OCI-LY3 (cell line): ENCODE results near the gene HSBP1L1.

Source experiments
- EZH2phosphoT487 ChIP-seq: fragments of 200-600 bp; shearing (Covaris generic); IDR thresholded peaks from 2 replicates; pipeline ENCODE4 v1.6.1; 2018; ENCODE audit warnings: antibody characterized with exemption, mixed run types, low read depth
- TF ChIP-seq, protein P1 (sequence below): fragments of 200-600, 300-600 bp; sonication (generic); IDR thresholded peaks from 2 replicates; pipeline ENCODE4 v1.5.1; 2014; ENCODE audit warnings: antibody characterized with exemption, low read length, low read depth

DNA sequence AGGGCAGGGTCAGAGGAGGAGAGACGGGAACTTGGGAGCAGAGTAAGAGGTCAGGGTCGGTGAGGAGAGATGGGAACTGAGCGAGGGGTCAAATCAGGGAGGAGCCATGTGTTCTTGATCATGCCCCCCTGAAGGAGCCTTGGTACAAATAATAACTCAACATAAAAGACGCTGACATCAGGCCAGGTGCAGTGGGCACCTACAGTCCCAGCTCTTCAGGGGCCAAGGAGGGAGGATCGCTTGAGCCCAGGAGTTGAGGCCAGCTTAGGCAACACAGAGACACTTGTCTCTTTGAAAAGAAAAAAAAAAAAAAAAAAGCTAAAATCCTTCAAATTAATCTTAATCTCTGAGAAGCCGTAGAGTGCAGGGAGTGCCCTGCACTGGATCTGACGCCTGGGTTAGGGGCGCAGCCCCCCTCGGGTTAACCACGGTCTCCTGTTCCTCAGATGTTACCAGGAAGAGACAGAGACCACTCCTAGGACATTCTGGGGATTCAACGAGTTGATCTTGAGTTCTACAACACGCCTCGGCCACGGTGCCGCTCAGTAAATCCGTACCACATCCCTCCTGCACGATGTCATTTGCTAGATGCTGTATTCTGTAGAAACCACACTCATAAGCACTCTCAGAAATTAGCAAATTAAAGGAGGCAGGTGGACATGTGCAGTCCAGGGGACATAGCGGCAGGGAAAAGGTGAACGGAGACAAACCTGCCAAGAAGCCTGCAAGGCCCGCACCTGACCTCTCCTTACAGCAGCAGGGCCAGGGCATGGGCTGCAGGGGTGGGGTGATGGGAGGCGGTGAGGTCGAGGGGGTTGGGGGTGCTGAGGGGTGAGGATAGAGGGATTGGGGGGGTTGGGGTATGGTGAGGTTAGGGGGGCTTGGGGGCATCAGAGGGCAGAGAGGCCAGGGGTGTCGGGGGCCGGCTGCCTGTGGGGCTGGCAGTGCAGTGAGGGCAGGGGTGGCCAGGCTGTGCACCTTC is 42.2 kb upstream of the HSBP1L1 start:
- TF ChIP-seq, protein P1, sequence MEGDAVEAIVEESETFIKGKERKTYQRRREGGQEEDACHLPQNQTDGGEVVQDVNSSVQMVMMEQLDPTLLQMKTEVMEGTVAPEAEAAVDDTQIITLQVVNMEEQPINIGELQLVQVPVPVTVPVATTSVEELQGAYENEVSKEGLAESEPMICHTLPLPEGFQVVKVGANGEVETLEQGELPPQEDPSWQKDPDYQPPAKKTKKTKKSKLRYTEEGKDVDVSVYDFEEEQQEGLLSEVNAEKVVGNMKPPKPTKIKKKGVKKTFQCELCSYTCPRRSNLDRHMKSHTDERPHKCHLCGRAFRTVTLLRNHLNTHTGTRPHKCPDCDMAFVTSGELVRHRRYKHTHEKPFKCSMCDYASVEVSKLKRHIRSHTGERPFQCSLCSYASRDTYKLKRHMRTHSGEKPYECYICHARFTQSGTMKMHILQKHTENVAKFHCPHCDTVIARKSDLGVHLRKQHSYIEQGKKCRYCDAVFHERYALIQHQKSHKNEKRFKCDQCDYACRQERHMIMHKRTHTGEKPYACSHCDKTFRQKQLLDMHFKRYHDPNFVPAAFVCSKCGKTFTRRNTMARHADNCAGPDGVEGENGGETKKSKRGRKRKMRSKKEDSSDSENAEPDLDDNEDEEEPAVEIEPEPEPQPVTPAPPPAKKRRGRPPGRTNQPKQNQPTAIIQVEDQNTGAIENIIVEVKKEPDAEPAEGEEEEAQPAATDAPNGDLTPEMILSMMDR: no peak
- no peak for TF ChIP-seq EZH2phosphoT487
